22Rv1 (cell line): Measurements from ENCODE around the gene PABPC1L2B.
"Not testable (repeated sequence)": the region's sequence is repeated elsewhere in the genome, so short reads cannot be mapped to it uniquely, and the experiment has no call there.

Experiments
- H3K27ac ChIP-seq: fragments of 450-650 bp; 2 replicates; pipeline ENCODE4 v1.5.1; 2017
- CTCF ChIP-seq: fragments of 450-650 bp; IDR thresholded peaks from 2 replicates; pipeline ENCODE4 v1.5.1; 2017; ENCODE audit warnings: mild to moderate bottlenecking
- ZFX ChIP-seq: fragments of 450-650 bp; IDR thresholded peaks from 2 replicates; pipeline ENCODE4 v1.6.1; 2017; ENCODE audit warnings: antibody characterized with exemption, borderline replicate concordance

The PABPC1L2B gene

GRCh38 chrX:73002733-73003132 is at the start of gene PABPC1L2B:
PABPC1L2B (plus strand) TSS chrX:73002939; CDS start chrX:73003643, 704 bp downstream.
- H3K27ac ChIP-seq = not testable (repeated sequence)

- H3K27ac ChIP-seq = not testable (repeated sequence)
Measured at GRCh38 chrX:72959971-72960370, 42.8 kb upstream of the PABPC1L2B start.

- not testable (repeated sequence) for H3K27ac ChIP-seq
Measured at GRCh38 chrX:72971859-72972258, 30.9 kb upstream of the PABPC1L2B start.

- not testable (repeated sequence) for H3K27ac ChIP-seq
Measured at GRCh38 chrX:72974885-72975284, 27.9 kb upstream of the PABPC1L2B start.

- not testable (repeated sequence) for H3K27ac ChIP-seq
Measured at GRCh38 chrX:72980894-72981469, 21.8 kb upstream of the PABPC1L2B start.

- H3K27ac ChIP-seq = not testable (repeated sequence)
Measured at GRCh38 chrX:73004032-73004431, 1.3 kb downstream of the PABPC1L2B start.

GRCh38 chrX:73021361-73022092 is 18.8 kb downstream of the PABPC1L2B start:
- TF ChIP-seq ZFX (no peak), CTCF (no peak)
- H3K27ac ChIP-seq = no peak overlapping the region

GRCh38 chrX:73022093-73022445 is 19.3 kb downstream of the PABPC1L2B start:
- H3K27ac ChIP-seq = not testable (repeated sequence)

GRCh38 chrX:73028876-73029275 is 26.1 kb downstream of the PABPC1L2B start:
- H3K27ac ChIP-seq = no peak overlapping the region
- no peak for TF ChIP-seq CTCF
- TF ChIP-seq ZFX = no peak
